NB4 (cell line): Measurements from ENCODE around the gene TMED1.

Experiments
- MYC ChIP-seq: IDR thresholded peaks from 2 replicates; pipeline ENCODE4 v1.6.1; 2011; ENCODE audit warnings: low read depth, low read length
- POLR2A ChIP-seq: IDR thresholded peaks from 2 replicates; pipeline ENCODE4 v1.6.1; 2011; ENCODE audit warnings: mild to moderate bottlenecking; ENCODE audit not compliant: insufficient read length; ENCODE audit errors: extremely low read depth
- TF ChIP-seq, protein P1 (sequence below): IDR thresholded peaks from one replicate; pipeline ENCODE4 v1.5.1; 2012; ENCODE audit warnings: low read depth, low read length
- TF ChIP-seq, protein P2 (sequence below): IDR thresholded peaks from 2 replicates; pipeline ENCODE4 v1.6.1; 2011; ENCODE audit warnings: low read depth, low read length

- TF ChIP-seq, protein P1, sequence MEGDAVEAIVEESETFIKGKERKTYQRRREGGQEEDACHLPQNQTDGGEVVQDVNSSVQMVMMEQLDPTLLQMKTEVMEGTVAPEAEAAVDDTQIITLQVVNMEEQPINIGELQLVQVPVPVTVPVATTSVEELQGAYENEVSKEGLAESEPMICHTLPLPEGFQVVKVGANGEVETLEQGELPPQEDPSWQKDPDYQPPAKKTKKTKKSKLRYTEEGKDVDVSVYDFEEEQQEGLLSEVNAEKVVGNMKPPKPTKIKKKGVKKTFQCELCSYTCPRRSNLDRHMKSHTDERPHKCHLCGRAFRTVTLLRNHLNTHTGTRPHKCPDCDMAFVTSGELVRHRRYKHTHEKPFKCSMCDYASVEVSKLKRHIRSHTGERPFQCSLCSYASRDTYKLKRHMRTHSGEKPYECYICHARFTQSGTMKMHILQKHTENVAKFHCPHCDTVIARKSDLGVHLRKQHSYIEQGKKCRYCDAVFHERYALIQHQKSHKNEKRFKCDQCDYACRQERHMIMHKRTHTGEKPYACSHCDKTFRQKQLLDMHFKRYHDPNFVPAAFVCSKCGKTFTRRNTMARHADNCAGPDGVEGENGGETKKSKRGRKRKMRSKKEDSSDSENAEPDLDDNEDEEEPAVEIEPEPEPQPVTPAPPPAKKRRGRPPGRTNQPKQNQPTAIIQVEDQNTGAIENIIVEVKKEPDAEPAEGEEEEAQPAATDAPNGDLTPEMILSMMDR = no peak
- TF ChIP-seq MYC (no peak), POLR2A (no peak)
- TF ChIP-seq, protein P2, sequence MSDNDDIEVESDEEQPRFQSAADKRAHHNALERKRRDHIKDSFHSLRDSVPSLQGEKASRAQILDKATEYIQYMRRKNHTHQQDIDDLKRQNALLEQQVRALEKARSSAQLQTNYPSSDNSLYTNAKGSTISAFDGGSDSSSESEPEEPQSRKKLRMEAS = no peak
Observed at GRCh38 chr19:10818301-10819123, 17.5 kb downstream of the TMED1 start.
